ENCODE results near the gene PLCG2. TPM values are rescaled to one million over a fixed set of nuclear protein-coding genes. Genes with fewer than 3 reads are reported as not detected.
A peak's percentile ranks its signal among the peaks of the same experiment; 100 is the strongest.
"Not testable (repeated sequence)": the region's sequence is repeated elsewhere in the genome, so short reads cannot be mapped to it uniquely, and the experiment has no call there.

PLCG2 gene
- total RNA-seq, 2 donors from 2014 or later, result 6.6 to 11.0 TPM

- no peak overlapping the region for H3K27ac Mint-ChIP-seq
- H3K9me3 Mint-ChIP-seq, result peaks cover 10% of the 10 kb centered on the region
- H3K27me3 Mint-ChIP-seq, result no peaks in the 10 kb centered on the region
- ATAC-seq (replicated peaks), result no peak
- peaks cover 29% of the 10 kb centered on the region for H3K4me1 Mint-ChIP-seq
- H3K4me3 Mint-ChIP-seq, result no peak overlapping the region
- peaks cover 46% of the 10 kb centered on the region for H3K36me3 Mint-ChIP-seq (ENCODE audit: low read depth)
These were observed 228.1 kb downstream of the PLCG2 start for GRCh38 chr16:82007189-82007588.

- ATAC-seq (replicated peaks), result peak; percentile 52
- Mint-ChIP-seq H3K27ac (peak overlapping the region; percentile 87), H3K4me1 (peaks cover 26% of the 10 kb centered on the region), H3K36me3 (ENCODE audit: low read depth) (peaks cover 38% of the 10 kb centered on the region), H3K4me3 (peak overlapping the region; percentile 75), H3K27me3 (peaks cover 4% of the 10 kb centered on the region), H3K9me3 (peaks cover 10% of the 10 kb centered on the region)
These were observed 230.0 kb downstream of the PLCG2 start for GRCh38 chr16:82008957-82009592.

- Mint-ChIP-seq H3K4me1 (peaks cover 25% of the 10 kb centered on the region), H3K27ac (peak overlapping the region; percentile 87), H3K9me3 (peaks cover 10% of the 10 kb centered on the region), H3K36me3 (ENCODE audit: low read depth) (peaks cover 32% of the 10 kb centered on the region), H3K4me3 (peak overlapping the region; percentile 75)
- peak; percentile 64 for ATAC-seq (replicated peaks)
- not testable (repeated sequence) for H3K27me3 Mint-ChIP-seq
These were observed 230.7 kb downstream of the PLCG2 start for GRCh38 chr16:82009789-82010188.

GRCh38 chr16:82010649-82011048 lies 231.6 kb downstream of the PLCG2 start:
- ATAC-seq (replicated peaks), result peak; percentile 76
- Mint-ChIP-seq H3K4me3 (peak overlapping the region; percentile 75), H3K36me3 (ENCODE audit: low read depth) (peaks cover 29% of the 10 kb centered on the region), H3K27ac (peak overlapping the region; percentile 87), H3K9me3 (peaks cover 10% of the 10 kb centered on the region), H3K27me3 (peaks cover 4% of the 10 kb centered on the region), H3K4me1 (peaks cover 25% of the 10 kb centered on the region)

- Mint-ChIP-seq H3K4me1 (peaks cover 25% of the 10 kb centered on the region), H3K4me3 (peak within 1 kb of the TSS; percentile 75), H3K27me3 (peaks cover 6% of the 10 kb centered on the region), H3K9me3 (peaks cover 10% of the 10 kb centered on the region), H3K36me3 (ENCODE audit: low read depth) (peaks cover 23% of the 10 kb centered on the region), H3K27ac (peak within 1 kb of the TSS; percentile 87)
- ATAC-seq (replicated peaks), result peak; percentile 36
These were observed 232.1 kb downstream of the PLCG2 start, which contains the start of gene SDR42E1 for GRCh38 chr16:82011199-82011641. SDR42E1 (minus strand) TSS chr16:82011470; CDS start chr16:82000858, 10,612 bp downstream.

Other genes starting within 250 kb of the PLCG2 start
- gene SDR42E1, start 232.2 kb downstream of the PLCG2 start, total RNA-seq, result 1 to 10 TPM; 3.7 to 5.1 TPM

Measured in activated T-helper 17 cell treated with anti-CD3 and anti-CD28 coated beads, Interleukin-2, amount 50 U/mL, for 72 hours (primary cell).